ENCODE data around the gene RPRD2.

The RPRD2 gene

DNA sequence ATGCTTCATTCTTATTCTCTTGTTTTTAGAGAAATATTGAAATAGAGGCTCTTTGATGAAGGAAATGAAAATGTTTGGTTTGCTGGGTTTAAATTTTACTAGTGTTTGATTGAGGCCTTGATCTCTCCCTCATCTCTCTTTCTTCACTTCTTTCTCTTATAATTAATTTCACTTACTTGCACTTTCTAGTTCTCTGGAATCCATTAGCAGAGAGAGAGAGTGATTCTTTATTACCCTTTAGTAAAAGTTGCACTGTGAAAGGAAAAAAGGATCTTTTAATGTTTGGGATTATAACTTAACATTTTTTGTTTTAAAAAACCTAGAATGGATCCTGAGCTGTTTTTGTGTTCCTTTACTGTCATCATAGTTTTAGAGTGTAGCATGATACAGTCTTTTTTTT lies 12.2 kb downstream of the RPRD2 start:
- TF ChIP-seq GATA2 (IDR thresholded peaks at IDR 0.05; ENCODE audit: low read depth, low read length) (no peak), GATA3 (IDR thresholded peaks at IDR 0.05; ENCODE audit: low read depth, low read length) (no peak)

DNA sequence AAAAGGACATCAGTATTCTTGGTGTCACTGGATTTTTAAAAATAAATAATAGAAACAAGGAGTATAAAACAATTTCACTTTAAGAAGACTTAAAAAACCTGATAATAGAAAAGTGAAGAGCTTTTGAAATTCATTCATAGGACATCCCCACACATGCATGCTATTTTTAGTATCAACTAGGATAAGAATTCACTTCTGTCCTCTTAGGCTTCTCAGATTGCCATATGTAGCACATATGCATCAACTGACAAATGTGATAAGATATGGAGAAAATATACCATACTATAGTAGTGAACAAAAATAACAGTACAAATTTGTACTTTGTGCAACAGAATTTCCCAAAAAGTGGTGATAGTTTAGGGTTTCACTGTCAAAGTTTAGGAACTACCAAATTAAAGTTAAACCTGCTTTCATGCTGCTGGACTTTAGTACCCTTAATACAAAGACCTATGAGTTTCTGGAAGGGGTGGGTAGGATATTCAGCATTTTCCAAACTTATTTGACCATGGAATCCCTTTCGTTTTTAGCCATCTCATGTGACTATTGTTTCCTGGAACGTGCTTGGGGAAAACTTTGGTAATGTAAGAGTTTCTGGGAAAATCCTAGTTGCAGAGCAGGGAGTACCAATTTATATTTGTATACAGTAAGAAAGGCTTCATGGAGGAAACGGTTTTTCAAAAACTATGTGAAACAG lies 19.8 kb downstream of the RPRD2 start:
- TF ChIP-seq GATA2 (IDR thresholded peaks at IDR 0.05; ENCODE audit: low read depth, low read length) (no peak), GATA3 (IDR thresholded peaks at IDR 0.05; ENCODE audit: low read depth, low read length) (no peak)

DNA sequence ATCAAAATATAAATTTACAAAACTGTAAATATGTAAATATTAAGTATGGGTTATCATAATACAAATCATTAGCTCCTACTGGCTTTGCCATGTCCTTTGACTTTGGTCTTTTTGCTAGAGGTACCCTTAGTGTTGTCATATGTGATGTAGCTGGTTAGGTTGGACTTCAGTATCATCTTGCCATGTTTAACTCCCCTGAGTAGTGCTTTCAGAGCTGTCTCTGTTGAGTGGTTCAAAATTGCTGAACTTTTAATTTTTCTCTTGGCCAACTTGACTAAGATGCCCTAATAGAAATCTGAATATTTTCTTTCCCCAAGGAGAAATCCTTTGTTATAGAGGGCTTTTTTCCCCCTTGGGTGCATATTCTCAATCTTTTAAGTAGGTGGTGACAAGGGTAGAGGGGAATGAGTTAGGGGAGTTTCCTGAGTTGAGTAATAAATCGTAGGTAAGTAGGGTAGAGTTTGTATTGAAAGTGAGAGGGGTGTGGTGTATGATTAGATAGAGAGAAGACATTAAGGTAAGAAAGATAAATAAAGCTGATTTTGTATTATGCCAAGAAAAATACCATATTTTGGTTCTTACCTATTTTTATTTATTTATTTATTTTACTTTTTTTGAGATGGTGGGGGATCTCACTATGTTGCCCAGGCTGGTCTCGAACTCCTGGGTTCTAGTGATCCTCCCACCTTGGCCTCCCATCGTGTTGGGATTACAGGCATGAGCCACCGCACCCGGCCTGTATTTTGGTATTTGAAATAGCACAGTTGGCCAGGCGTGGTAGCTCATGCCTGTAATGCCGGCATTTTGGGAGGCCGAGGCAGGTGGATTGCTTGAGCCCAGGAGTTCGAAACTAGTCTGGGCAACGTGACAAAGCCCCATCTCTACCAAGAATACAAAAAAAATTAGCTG lies 21.8 kb downstream of the RPRD2 start:
- TF ChIP-seq GATA2 (IDR thresholded peaks at IDR 0.05; ENCODE audit: low read depth, low read length): no peak
- no peak for TF ChIP-seq GATA3 (IDR thresholded peaks at IDR 0.05; ENCODE audit: low read depth, low read length)

DNA sequence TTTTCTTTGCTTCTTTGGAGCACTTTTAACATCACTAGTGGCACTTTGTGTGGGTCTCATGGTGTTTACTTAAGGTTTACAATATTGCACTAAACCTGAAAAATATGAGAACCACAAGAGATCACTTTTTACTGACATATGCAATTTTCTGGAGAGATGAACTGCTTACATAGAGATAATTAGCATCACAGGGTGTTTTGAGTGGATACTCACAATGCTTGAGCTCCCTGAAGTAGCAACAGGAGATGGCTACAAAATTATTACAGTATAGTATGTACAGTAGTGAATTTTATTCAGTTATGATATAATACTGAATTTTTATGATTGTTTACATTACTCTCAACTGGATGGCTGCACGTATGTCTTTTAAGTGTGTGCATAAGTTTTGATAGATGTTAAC lies 22.6 kb downstream of the RPRD2 start:
- no peak for TF ChIP-seq GATA3 (IDR thresholded peaks at IDR 0.05; ENCODE audit: low read depth, low read length)
- TF ChIP-seq GATA2 (IDR thresholded peaks at IDR 0.05; ENCODE audit: low read depth, low read length): no peak

DNA sequence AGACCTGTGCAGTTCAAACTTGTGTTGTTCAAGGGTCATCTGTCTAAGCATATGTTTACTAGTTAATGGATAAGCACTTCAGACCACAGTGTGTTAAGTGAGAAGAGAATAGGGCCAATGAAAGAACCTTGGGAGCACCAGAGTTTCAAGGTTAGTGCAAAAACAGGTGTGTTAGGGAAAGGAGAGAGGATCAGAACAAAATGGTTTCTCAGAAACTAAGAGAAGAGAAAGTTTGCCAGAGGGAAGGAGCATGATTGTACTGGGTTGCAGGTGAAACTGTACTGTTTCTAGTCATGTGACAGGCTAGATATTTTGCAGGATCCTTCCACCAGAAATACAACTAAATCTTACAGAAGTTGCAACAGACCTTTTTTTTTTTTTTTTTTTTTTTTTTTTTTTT lies 23.3 kb downstream of the RPRD2 start:
- TF ChIP-seq GATA2 (IDR thresholded peaks at IDR 0.05; ENCODE audit: low read depth, low read length): no peak
- TF ChIP-seq GATA3 (IDR thresholded peaks at IDR 0.05; ENCODE audit: low read depth, low read length): no peak

DNA sequence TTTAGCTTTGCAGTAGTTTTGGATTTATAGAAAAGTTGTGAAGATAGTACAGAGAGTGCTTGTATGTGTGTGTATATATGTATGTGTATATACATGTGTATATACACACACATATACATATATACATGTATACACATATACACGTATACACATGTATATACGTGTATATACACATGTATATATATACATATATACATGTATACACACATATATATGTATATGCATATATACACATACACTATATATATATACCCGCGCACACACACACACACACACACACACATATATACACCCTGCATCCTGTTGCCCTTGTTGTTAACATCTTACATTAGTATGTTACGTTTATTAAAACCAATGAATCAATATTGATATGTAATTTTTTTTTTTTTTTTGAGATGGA lies 24.3 kb downstream of the RPRD2 start:
- TF ChIP-seq GATA3 (IDR thresholded peaks at IDR 0.05; ENCODE audit: low read depth, low read length) (no peak), GATA2 (IDR thresholded peaks at IDR 0.05; ENCODE audit: low read depth, low read length) (no peak)

DNA sequence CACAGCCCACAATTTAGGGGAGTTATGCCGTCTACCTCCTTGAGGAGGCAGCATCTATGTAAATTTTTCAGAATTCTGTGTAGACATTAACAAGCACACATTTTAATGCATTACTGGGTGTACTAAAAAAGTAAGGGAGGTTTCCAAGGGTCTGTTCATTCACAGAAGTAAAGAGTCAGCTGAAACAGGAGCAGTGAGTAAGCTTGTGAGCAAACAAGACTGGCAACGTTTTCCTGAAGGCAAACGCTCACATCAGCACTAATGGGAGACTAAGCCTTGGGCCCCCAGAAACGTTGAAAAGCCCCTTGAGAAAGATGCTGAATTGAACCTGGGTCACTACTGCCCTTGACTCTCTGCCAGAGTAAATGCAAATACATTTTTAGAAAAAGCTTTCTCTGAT lies 25.7 kb downstream of the RPRD2 start:
- no peak for TF ChIP-seq GATA2 (IDR thresholded peaks at IDR 0.05; ENCODE audit: low read depth, low read length)
- no peak for TF ChIP-seq GATA3 (IDR thresholded peaks at IDR 0.05; ENCODE audit: low read depth, low read length)

DNA sequence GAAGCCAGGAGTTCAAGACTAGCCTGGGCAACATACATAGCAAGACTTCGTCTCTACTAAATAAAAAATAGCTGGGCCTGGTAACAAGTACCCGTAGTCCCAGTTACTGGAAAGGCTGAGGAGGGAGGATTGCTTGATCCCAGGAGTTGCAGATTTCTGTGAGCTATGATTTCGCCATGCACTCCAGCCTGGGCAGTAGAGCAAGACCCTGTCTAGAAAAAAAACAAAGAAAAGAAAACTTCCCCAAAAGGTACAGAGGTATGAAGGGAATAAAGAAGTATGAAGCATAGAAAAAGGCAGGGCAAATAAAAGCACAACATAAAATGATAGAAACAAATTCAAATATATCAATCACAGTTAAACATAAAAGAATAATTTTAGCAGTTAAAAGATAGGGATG lies 28.7 kb downstream of the RPRD2 start:
- TF ChIP-seq GATA2 (IDR thresholded peaks at IDR 0.05; ENCODE audit: low read depth, low read length): no peak
- no peak for TF ChIP-seq GATA3 (IDR thresholded peaks at IDR 0.05; ENCODE audit: low read depth, low read length)

DNA sequence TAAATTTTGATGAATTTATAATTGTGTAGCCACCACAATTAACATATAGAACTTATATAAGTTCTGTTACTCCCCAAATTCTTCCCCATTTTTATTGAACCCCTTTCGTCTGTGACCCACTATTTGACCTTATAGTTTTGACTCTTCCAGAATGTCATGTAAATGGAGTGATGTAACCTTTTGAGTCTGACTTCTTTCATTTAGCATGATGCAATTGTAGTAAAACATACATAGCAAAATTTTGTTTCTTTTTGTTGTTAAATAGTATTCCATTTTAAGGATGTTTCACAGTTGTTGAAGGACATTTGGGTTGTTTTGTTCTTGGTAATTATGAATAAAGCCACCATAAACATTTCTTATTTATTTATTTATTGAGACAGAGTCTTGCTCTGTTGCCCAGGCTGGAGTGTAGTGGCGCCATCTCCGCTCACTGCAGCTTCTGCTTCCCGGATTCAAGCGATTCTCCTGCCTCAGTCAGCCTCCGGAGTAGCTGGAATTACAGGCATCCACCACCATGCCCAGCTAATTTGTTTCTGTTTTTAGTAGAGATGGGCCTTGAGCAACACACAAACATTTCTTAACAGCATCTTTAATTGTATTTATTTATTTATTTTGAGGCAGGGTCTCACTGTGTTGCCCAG lies 33.6 kb downstream of the RPRD2 start:
- TF ChIP-seq GATA2 (IDR thresholded peaks at IDR 0.05; ENCODE audit: low read depth, low read length): no peak
- no peak for TF ChIP-seq GATA3 (IDR thresholded peaks at IDR 0.05; ENCODE audit: low read depth, low read length)

DNA sequence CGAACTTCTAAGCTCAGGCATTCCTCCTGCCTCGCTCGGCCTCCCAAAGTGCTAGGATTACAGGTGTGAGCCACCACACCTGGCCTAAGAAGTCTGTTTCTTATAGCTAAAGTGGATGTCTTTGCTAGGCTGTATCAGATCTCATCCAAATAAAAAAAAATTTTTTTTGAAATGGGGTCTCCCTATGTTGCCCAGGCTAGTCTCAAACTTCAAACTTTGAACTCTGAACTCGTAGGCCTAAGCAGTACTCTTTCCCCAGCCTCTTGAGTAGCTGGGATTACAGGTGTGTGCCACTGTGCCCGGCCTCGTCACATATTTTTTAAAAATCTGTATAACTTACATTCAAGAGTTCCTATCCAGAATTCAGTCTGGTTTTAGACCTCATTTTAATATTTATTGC lies 40.5 kb downstream of the RPRD2 start:
- TF ChIP-seq GATA2 (IDR thresholded peaks at IDR 0.05; ENCODE audit: low read depth, low read length): no peak
- TF ChIP-seq GATA3 (IDR thresholded peaks at IDR 0.05; ENCODE audit: low read depth, low read length): no peak

DNA sequence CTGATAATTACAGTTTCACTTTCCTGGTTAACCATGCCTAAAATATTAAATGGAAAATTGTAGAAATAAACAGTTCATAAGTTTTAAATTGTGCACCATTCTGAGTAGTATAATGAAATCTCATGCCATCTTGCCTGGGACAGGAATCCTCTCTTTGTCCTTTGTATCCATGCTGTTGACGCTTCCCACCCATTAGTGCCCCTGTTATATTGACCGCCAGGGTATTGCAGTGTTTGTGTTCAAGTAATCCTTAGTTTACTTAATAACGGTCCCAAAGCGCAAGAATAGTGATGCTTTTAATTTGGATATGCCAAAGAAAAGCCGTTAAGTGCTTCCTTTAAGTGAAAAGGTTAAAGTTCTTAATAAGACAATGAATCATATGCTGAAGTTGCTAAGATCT lies 41.7 kb downstream of the RPRD2 start:
- TF ChIP-seq GATA3 (IDR thresholded peaks at IDR 0.05; ENCODE audit: low read depth, low read length): no peak
- TF ChIP-seq GATA2 (IDR thresholded peaks at IDR 0.05; ENCODE audit: low read depth, low read length): no peak

DNA sequence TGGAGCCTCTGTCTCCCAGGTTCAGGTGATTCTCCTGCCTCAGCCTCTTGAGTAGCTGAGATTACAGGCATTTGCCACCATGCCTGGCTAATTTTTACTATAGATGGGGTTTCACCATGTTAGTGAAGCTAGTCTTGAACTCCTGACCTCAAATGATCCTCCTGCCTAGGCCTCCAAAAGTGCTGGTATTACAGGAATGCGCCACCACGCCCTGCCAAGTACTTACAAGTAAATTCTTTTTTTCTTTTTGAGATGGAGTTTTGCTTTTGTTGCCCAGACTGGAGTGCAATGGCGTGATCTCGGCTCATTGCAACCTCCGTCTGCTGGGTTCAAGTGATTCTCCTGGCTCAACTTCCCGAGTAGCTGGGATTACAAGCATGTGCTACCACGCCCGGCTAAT lies 42.5 kb downstream of the RPRD2 start:
- TF ChIP-seq GATA3 (IDR thresholded peaks at IDR 0.05; ENCODE audit: low read depth, low read length): no peak
- TF ChIP-seq GATA2 (IDR thresholded peaks at IDR 0.05; ENCODE audit: low read depth, low read length): no peak

DNA sequence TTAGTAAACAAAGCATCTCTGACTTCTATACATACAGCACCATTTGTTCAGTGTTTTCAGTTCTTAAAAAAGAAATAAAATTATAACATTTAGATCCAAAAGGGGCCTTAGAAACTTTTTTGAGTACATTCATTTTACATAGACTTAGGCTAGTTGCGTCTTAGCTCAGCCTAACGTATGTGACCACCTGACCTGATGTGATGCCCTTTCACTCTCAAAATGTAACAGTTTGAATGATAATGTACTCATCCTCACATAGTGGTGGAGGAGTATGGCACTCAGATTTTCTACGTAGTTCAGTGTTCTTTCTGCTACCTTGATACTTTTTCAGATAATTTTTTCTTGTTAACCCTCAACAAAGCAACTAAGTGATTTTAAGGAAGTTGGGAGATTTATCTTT lies 43.4 kb downstream of the RPRD2 start:
- no peak for TF ChIP-seq GATA3 (IDR thresholded peaks at IDR 0.05; ENCODE audit: low read depth, low read length)
- TF ChIP-seq GATA2 (IDR thresholded peaks at IDR 0.05; ENCODE audit: low read depth, low read length): no peak

DNA sequence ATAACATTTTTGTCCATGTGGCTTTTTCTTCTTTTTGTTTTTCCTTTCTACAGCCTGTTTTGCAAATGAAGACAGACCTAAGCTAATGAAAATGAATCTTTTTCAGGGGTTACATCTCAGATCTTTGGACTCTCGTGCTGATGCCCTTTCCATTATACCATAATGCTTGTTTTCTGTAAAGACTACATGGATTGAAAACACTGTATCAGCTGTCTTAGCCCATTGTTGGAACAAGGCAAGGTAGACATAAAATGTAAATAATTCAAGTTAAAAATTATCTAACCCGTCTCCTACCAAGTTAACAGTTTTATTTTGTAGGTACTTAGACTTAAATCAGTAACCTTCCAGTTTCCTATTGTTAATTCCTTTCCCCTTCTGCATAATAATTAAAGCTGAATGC lies 44.9 kb downstream of the RPRD2 start:
- TF ChIP-seq GATA2 (IDR thresholded peaks at IDR 0.05; ENCODE audit: low read depth, low read length) (no peak), GATA3 (IDR thresholded peaks at IDR 0.05; ENCODE audit: low read depth, low read length) (no peak)
